HG03097 (cell line): ENCODE results near the gene AFDN.
"Not testable (repeated sequence)": the region's sequence is repeated elsewhere in the genome, so short reads cannot be mapped to it uniquely, and the experiment has no call there.

ENCODE experiments used
- ATAC-seq: cut with Tn5 transposase; IDR thresholded peaks from one replicate; pipeline ENCODE4 v1.9.1; 2021; ENCODE audit not compliant: unreplicated experiment, low FRiP score

Gene AFDN

GRCh38 chr6:167968091-167968490, 141.4 kb downstream of the AFDN start:
- ATAC-seq, result no peak

- ATAC-seq, result no peak
These were observed 143.5 kb downstream of the AFDN start for GRCh38 chr6:167970230-167970629.

- no peak for ATAC-seq
These were observed 145.5 kb downstream of the AFDN start for GRCh38 chr6:167972193-167972592.

GRCh38 chr6:167973148-167973885, 146.6 kb downstream of the AFDN start:
- ATAC-seq, result no peak

GRCh38 chr6:167974640-167975344, 148.1 kb downstream of the AFDN start:
- no peak for ATAC-seq

GRCh38 chr6:167975458-167975857, 148.7 kb downstream of the AFDN start:
- ATAC-seq, result no peak

GRCh38 chr6:167976116-167976657, 149.5 kb downstream of the AFDN start:
- not testable (repeated sequence) for ATAC-seq

GRCh38 chr6:167976708-167977107, 150.0 kb downstream of the AFDN start:
- no peak for ATAC-seq

GRCh38 chr6:167977717-167978467, 151.2 kb downstream of the AFDN start:
- ATAC-seq, result no peak

GRCh38 chr6:167978607-167979006, 151.9 kb downstream of the AFDN start:
- no peak for ATAC-seq

- no peak for ATAC-seq
These were observed 152.9 kb downstream of the AFDN start for GRCh38 chr6:167979436-167980139.

- ATAC-seq, result no peak
These were observed 154.3 kb downstream of the AFDN start for GRCh38 chr6:167980911-167981580.

GRCh38 chr6:167981916-167982462, 155.3 kb downstream of the AFDN start:
- no peak for ATAC-seq

GRCh38 chr6:167984144-167984719, 157.5 kb downstream of the AFDN start:
- ATAC-seq, result no peak

GRCh38 chr6:167984876-167985604, 158.3 kb downstream of the AFDN start:
- ATAC-seq, result no peak

GRCh38 chr6:167985911-167986595, 159.3 kb downstream of the AFDN start:
- ATAC-seq, result no peak

GRCh38 chr6:167987396-167988153, 160.9 kb downstream of the AFDN start:
- no peak for ATAC-seq

GRCh38 chr6:167988154-167988495, 161.4 kb downstream of the AFDN start:
- no peak for ATAC-seq
